Lower leg skin (tissue), 4 donors: ENCODE measurements around the gene POU3F3. TPM values are rescaled to one million over a fixed set of nuclear protein-coding genes. Genes with fewer than 3 reads are reported as not detected.

ENCODE experiments used
- DNase-seq, 2 donors: peaks; one replicate each; pipeline ENCODE4 v3.0.0-alpha.2; 2019; ENCODE audit warnings: low spot score in 2 of 2
- H3K4me3 ChIP-seq: fragments of 200-600 bp; sonication (generic); 2 replicates; pipeline ENCODE4 v1.5.1; 2017; ENCODE audit warnings: mild to moderate bottlenecking, low read depth; ENCODE audit not compliant: poor library complexity, severe bottlenecking
- CTCF ChIP-seq, 3 donors: fragments of 450-650 bp; IDR thresholded peaks; one replicate each; pipeline ENCODE4 v1.5.1; 2016; ENCODE audit warnings: antibody characterized with exemption in 3 of 3, mild to moderate bottlenecking in 3 of 3, moderate library complexity in 2 of 3
- POLR2A ChIP-seq, 2 donors: fragments of 450-650 bp; IDR thresholded peaks; one replicate each; pipeline ENCODE4 v1.6.1; 2016 to 2017; ENCODE audit warnings: antibody characterized with exemption in 2 of 2, mild to moderate bottlenecking in 1 of 2, moderate library complexity in 1 of 2
- WGBS, 2 donors: methylation state at CpG; one replicate each; pipeline ENCODE4 v1.1.5; 2018; 5-methylcytosine and 5-hydroxymethylcytosine counted together
- intact Hi-C: fragments of 100-400 bp; cut with DNase I; formaldehyde crosslinking; loops from one replicate; pipeline ENCODE4 v1.15.0; 2023; ENCODE audit warnings: low total_unique reads
- total RNA-seq, 4 donors: library from RNA; depleted of rRNA; stranded (reverse); fragments of >200 nt; gene quantifications; one replicate each; pipeline ENCODE4 v1.1.0, GENCODE V29; 2016

The POU3F3 gene
- total RNA-seq, 4 donors from 2014 or later: 0.84 to 3.5 (median 2.1) TPM

- intact Hi-C loops: no loop called here
- no peak overlapping the region for H3K4me3 ChIP-seq
- peak; percentile 4 to 71 for DNase-seq
- WGBS, 2 donors: 22 to 46% methylated on average over 33 of the region's 33 CpGs
- TF ChIP-seq CTCF (IDR thresholded peaks at IDR 0.05) (no peak), POLR2A (IDR thresholded peaks at IDR 0.05) (no peak)
Observed at GRCh38 chr2:104857262-104858005, 3.5 kb downstream of the POU3F3 start.

DNA sequence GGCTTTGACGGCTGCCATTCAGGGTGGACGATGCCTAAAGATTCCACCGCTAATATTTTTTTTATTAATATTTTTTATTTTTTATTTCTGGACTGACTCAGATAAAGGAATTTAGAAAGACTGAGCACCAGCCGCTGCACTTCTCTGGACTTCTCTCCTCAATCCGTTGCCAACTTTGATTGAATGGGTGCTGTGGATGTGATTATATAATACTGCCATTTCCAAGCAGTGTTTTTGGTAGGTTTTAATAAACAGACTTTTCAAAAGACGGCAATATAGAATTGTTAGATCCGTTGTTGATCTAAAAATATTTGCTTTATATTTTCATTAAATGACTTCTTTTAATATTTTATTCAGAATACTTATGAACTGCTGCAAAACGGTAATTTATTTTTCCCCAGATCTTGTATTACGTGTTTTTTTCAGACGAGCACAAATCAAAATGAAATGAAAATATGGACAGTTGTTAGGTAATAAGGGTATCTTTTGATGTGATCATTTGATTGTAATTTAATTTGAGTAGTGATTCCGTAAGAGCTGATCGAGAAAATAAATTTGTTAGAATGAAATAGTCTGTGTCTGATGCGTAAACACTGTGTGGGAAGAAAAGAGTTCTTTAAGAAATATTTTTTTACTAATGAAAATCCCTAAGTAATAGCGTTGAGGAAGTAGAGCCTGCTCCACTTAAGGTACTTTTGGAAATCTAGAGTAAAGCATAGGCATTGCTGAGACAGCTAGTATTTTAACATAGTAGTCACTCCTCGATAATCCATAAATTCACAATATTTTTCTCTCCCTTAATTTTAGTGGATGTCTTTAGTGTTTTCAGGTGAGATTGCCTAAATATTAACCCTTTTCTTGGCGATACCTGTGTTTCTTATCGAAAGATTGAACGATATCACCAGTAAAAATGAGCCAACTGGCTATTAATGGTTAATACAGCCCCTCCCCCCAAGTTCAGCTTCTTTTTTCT lies 4.4 kb downstream of the POU3F3 start:
- TF ChIP-seq CTCF (IDR thresholded peaks at IDR 0.05) (no peak), POLR2A (IDR thresholded peaks at IDR 0.05) (no peak)
- intact Hi-C loops: no loop called here
- WGBS, 2 donors: 36 to 42% methylated on average over 18 of the region's 18 CpGs
- no peak for DNase-seq
- no peak overlapping the region for H3K4me3 ChIP-seq

GRCh38 chr2:104859291-104859765 lies 5.4 kb downstream of the POU3F3 start:
- TF ChIP-seq CTCF (IDR thresholded peaks at IDR 0.05) (no peak), POLR2A (IDR thresholded peaks at IDR 0.05) (no peak)
- DNase-seq: no peak
- H3K4me3 ChIP-seq: no peak overlapping the region
- 36 to 44% methylated on average over 5 of the region's 5 CpGs for WGBS, 2 donors
- intact Hi-C loops: no loop called here

GRCh38 chr2:104859766-104860450 lies 6.0 kb downstream of the POU3F3 start:
- TF ChIP-seq POLR2A (IDR thresholded peaks at IDR 0.05): no peak
- no peak for TF ChIP-seq CTCF (IDR thresholded peaks at IDR 0.05)
- WGBS, 2 donors: 62 to 68% methylated on average over 1 of the region's 1 CpG
- no peak overlapping the region for H3K4me3 ChIP-seq
- DNase-seq: no peak
- intact Hi-C loops: no loop called here

GRCh38 chr2:104860451-104860790 lies 6.5 kb downstream of the POU3F3 start:
- H3K4me3 ChIP-seq: no peak overlapping the region
- TF ChIP-seq POLR2A (IDR thresholded peaks at IDR 0.05) (no peak), CTCF (IDR thresholded peaks at IDR 0.05) (no peak)
- DNase-seq: no peak
- 50 to 58% methylated on average over 4 of the region's 4 CpGs for WGBS, 2 donors
- intact Hi-C loops: no loop called here
